CD4-positive, alpha-beta T cell treated with Interleukin-4 for 1 hour (primary cell): ENCODE results near the gene MCEMP1.

Source experiments
- DNase-seq, 2 donors: peaks; one replicate each; pipeline ENCODE4 v3.0.0-alpha.2; 2020 to 2022

The MCEMP1 gene, protein sequence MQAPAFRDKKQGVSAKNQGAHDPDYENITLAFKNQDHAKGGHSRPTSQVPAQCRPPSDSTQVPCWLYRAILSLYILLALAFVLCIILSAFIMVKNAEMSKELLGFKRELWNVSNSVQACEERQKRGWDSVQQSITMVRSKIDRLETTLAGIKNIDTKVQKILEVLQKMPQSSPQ

DNA sequence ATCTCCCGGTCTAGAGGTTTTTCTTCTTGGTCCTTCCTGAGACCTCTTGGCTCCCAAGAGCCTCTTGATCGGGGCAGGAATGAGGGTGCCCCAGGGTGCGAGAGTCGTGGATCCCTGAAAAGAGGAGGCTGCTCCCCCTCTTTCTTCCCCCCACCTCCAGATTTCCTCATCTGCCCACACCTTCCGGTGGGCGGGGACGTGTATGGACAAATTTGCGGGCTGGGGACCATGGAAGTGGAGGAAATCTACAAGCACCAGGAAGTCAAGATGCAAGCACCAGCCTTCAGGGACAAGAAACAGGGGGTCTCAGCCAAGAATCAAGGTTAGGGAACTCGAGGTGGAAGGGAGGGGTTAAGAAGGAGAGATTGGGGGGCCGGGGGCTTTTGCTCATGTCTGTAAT, at the start of gene MCEMP1:
Gene MCEMP1, plus strand, starts transcription at position 237 of the 400 bp plus-strand sequence. Its CDS starts 31 bp downstream, at position 268.
- DNase-seq = no peak

DNA sequence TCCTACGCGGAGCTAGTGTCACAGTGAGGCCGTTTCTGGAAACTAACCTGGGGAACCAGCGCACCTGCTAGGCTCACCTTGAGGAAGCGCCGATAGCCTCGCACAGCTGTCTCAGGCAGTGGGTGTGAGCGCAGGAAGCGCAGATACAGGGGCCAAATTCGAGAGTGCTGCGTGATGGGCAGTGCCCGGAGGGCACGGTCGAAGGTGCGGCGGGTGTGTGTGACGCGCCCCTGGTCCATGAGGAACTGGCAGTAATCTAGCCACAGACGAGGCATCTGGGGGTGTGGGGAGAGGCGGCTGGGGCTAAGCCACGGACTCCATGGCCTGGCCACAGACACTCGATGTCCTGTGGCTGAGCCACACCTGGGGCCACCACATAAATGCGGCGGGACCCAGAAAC, 49.7 kb upstream of the MCEMP1 start:
- DNase-seq = no peak

GRCh38 chr19:7628589-7629311, 48.1 kb upstream of the MCEMP1 start:
- no peak for DNase-seq

DNA sequence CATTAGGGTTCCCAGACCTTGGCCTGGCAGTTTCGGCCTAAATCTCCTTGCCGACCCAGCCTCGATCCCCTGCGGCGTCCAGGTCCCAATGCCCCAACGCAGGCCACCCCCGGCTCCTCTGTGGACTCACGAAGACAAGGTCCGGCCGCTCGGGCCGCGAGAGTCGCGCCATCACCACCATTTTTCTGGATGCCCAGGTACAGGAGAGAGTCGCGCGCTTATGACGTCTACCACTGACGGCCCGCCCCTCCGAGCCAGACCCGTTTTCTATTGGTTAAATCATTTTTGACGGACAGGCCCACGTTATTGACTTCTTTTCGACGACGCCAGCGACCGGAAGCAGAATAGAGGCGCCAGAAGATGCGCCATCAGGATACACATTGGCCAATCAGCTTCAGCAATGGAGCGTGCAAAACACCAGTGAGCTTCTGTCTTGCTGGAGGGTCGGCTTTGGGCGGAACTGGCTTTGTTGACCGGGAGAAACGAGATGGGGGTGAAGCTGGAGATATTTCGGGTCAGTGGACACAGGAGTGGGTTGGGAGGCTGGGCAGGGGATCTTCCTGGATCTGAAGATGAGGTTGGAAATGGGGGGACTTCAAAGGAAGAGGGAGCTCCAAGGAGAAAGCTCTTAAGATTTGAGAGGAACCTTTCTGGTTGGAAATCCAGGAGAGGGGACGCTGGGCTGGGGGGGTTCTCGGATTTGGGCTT, 47.4 kb upstream of the MCEMP1 start, which contains the start of the genes PET100 and XAB2:
Gene PET100, plus strand, starts transcription at position 447 of the 708 bp plus-strand sequence. Its CDS starts 41 bp downstream, at position 488.
Gene XAB2, minus strand, starts transcription at position 199 of the 708 bp plus-strand sequence. Its CDS starts 18 bp downstream, at position 181.
- peak; percentile 99 for DNase-seq

GRCh38 chr19:7631577-7631976, 45.3 kb upstream of the MCEMP1 start:
- no peak for DNase-seq

- no peak for DNase-seq
Observed at GRCh38 chr19:7632340-7633203, 44.3 kb upstream of the MCEMP1 start.

DNA sequence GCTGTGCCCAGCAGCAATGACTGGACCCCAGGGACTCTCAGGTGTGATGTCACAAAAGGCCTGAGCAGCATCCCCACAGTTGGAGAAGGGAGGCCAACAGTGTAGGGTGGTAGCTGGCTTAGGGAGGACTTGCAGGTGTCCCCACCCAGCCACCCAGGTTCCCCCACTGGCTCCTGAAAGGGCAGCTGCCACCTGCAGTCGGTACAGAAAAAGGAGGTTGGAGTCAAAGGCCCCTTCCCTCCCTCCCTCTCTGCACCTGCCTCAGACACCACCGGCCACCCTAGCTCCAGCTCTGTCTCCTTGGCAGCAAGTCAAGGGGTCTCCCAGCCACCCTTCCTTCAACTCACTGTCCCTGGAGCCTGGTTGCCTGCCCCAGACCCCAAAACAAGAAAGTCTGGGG, 43.2 kb upstream of the MCEMP1 start, which contains the start of gene PCP2:
Gene PCP2, minus strand, starts transcription at position 22 of the 400 bp plus-strand sequence. CDS start 262 bp downstream, outside the sequence.
- DNase-seq = no peak

DNA sequence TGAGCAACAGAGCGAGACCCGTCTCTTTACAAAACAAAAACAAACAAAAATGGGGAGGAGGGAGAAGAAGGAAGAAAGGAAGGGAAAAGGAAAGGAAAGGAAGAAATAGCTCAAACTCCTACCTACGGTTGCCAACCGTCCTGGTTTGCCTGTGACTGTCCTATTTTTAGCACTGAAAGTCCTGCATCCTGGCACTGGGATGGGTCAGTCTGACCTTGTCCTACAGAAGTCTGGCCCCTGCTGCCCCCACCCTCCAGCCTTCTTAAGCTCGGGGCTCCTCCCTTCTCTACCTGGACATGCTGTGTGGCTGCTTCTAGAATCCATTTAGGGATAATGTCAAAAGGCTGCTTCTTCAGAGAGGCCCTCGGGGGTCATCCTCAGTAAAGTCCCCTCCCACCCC, 41.2 kb upstream of the MCEMP1 start:
- DNase-seq = no peak

GRCh38 chr19:7636317-7636690, 40.6 kb upstream of the MCEMP1 start:
- no peak for DNase-seq

DNA sequence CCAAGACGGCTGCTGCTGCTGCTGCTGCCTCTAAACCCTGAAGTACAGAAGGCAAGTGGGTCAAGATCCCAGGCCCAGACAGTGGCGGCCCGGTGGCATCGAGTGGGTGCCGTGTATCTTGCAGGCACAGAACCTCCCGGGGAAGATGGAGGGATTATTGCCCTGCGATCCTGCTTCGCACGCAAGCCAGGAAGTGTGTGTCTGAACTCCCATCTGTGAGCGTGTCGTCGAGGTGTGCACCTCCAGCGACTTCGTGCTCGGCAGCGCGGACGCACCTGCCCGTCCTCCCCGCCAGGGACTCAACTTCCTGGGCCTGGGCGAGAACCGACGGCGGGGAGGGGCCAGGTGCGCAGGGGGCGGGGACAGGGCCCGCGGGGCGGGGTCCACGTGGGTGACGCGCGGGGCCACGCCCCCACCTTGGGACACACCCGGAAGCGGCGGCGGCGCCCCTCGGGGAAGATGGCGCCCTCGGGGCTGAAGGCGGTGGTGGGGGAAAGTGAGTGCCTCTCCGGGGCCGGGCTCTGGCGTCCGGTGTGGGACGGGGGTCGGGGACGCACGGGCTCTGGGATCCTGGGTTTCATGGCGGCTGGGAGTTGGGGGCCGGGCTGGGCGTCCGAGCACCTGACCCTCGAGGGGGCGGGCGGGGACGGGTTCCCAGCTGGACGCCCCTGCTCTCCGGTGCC, 40.1 kb upstream of the MCEMP1 start, which contains the start of gene STXBP2:
Gene STXBP2, plus strand, starts transcription at position 420 of the 683 bp plus-strand sequence. Its CDS starts 40 bp downstream, at position 460.
- DNase-seq = peak; percentile 92 to 95

- DNase-seq = peak; percentile 28 to 65
Observed at GRCh38 chr19:7637374-7638256, 39.3 kb upstream of the MCEMP1 start.

DNA sequence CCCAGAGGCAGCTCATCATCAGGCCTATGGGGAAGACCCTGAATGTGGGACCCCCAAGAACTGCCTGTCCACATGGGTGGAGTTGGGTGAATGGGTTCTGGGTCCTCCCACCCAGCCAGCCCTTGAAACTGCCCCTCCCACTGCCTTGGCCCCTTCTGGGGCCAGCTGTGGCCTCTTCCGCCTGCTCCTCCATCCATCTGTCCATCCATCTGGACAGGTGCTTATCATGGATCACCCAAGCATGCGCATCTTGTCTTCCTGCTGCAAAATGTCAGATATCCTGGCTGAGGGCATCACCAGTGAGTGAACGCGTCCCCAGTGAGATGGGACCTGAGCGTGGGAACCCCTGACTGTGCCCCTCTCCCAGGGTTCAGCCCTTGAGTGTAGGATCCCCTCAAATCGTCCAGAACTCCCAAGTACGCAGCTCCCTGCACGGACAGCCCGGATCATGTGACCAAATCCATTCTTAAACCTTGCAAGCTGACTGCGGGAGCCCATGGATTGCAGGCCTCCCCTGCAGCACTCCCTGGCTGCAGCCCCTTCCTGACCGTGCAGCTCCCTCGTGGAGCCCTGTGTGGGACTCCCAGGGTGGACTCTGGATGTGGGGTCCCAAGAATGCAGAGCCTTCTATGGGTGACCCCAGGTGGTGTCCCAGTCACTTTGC, 38.0 kb upstream of the MCEMP1 start:
- no peak for DNase-seq

GRCh38 chr19:7639863-7640348, 37.0 kb upstream of the MCEMP1 start:
- DNase-seq = no peak

GRCh38 chr19:7640803-7641202, 36.1 kb upstream of the MCEMP1 start:
- DNase-seq = no peak

DNA sequence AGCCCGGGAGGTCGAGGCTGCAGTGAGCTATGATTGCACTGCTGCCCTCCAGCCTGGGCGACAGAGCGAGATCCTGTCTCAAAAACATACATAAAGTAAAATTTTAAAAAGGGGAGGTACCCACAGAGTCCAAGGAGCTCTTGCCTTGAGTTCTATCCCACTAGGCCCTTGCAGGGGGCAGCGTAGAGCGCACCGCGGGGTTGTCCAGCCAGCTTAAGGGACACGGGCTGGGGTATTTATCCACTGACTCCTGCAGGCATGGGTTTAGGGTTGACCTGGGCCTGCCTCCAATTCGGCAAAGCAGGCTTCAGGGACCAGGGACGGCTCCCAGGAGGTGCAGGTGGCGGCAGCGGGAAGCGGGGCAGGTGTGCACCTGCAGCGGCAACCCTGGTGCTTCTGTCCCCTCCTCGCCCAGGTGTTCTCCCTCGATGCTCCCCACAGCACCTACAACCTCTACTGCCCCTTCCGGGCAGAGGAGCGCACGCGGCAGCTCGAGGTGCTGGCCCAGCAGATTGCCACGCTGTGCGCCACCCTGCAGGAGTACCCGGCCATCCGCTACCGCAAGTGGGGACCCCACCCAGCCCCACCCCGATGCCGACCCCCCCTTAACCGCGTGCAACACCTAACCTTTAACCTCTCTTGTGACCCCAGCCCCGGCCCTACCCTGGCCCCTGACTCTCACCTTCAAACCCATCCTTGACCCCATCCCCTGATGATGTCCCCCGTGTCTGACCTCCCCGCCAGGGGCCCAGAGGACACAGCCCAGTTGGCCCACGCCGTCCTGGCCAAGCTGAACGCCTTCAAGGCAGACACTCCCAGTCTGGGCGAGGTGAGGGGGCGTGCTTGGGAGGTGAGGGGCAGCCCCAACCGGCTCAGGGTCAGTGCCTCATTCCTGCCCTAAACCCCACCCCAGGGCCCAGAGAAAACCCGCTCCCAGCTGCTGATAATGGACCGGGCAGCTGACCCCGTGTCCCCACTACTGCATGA, 35.3 kb upstream of the MCEMP1 start:
- DNase-seq = no peak

- no peak for DNase-seq
Observed at GRCh38 chr19:7642295-7643030, 34.4 kb upstream of the MCEMP1 start.

DNA sequence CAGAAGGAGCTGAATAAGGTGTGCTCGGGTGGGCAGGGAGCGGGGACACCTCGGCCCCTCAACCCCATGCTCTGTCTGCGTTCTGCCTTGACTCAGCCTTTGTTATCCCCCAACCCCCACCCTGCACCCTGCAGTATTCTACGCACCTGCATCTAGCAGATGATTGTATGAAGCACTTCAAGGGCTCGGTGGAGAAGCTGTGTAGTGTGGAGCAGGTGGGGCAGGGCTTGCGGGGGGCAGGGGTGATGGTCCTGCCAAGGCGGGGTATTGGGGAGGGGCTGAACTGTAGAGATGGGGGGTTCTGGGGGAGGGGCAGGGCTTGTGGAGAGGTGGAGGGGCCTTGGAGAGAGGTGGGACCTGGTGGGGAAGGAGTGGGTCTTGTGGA, 33.9 kb upstream of the MCEMP1 start:
- no peak for DNase-seq
